ENCODE measurements around the gene NUMA1. TPM values are rescaled to one million over a fixed set of nuclear protein-coding genes. Genes with fewer than 3 reads are reported as not detected.

NUMA1 gene
- total and polyA plus RNA-seq, 2 of the 8 experiments (the other 6 are each of a cell fraction or from before 2014, with no cell fraction given) = 101 to 107 TPM

GRCh38 chr11:72083414-72083813, 3.1 kb upstream of the NUMA1 start (continued):
- TF ChIP-seq, protein P1, sequence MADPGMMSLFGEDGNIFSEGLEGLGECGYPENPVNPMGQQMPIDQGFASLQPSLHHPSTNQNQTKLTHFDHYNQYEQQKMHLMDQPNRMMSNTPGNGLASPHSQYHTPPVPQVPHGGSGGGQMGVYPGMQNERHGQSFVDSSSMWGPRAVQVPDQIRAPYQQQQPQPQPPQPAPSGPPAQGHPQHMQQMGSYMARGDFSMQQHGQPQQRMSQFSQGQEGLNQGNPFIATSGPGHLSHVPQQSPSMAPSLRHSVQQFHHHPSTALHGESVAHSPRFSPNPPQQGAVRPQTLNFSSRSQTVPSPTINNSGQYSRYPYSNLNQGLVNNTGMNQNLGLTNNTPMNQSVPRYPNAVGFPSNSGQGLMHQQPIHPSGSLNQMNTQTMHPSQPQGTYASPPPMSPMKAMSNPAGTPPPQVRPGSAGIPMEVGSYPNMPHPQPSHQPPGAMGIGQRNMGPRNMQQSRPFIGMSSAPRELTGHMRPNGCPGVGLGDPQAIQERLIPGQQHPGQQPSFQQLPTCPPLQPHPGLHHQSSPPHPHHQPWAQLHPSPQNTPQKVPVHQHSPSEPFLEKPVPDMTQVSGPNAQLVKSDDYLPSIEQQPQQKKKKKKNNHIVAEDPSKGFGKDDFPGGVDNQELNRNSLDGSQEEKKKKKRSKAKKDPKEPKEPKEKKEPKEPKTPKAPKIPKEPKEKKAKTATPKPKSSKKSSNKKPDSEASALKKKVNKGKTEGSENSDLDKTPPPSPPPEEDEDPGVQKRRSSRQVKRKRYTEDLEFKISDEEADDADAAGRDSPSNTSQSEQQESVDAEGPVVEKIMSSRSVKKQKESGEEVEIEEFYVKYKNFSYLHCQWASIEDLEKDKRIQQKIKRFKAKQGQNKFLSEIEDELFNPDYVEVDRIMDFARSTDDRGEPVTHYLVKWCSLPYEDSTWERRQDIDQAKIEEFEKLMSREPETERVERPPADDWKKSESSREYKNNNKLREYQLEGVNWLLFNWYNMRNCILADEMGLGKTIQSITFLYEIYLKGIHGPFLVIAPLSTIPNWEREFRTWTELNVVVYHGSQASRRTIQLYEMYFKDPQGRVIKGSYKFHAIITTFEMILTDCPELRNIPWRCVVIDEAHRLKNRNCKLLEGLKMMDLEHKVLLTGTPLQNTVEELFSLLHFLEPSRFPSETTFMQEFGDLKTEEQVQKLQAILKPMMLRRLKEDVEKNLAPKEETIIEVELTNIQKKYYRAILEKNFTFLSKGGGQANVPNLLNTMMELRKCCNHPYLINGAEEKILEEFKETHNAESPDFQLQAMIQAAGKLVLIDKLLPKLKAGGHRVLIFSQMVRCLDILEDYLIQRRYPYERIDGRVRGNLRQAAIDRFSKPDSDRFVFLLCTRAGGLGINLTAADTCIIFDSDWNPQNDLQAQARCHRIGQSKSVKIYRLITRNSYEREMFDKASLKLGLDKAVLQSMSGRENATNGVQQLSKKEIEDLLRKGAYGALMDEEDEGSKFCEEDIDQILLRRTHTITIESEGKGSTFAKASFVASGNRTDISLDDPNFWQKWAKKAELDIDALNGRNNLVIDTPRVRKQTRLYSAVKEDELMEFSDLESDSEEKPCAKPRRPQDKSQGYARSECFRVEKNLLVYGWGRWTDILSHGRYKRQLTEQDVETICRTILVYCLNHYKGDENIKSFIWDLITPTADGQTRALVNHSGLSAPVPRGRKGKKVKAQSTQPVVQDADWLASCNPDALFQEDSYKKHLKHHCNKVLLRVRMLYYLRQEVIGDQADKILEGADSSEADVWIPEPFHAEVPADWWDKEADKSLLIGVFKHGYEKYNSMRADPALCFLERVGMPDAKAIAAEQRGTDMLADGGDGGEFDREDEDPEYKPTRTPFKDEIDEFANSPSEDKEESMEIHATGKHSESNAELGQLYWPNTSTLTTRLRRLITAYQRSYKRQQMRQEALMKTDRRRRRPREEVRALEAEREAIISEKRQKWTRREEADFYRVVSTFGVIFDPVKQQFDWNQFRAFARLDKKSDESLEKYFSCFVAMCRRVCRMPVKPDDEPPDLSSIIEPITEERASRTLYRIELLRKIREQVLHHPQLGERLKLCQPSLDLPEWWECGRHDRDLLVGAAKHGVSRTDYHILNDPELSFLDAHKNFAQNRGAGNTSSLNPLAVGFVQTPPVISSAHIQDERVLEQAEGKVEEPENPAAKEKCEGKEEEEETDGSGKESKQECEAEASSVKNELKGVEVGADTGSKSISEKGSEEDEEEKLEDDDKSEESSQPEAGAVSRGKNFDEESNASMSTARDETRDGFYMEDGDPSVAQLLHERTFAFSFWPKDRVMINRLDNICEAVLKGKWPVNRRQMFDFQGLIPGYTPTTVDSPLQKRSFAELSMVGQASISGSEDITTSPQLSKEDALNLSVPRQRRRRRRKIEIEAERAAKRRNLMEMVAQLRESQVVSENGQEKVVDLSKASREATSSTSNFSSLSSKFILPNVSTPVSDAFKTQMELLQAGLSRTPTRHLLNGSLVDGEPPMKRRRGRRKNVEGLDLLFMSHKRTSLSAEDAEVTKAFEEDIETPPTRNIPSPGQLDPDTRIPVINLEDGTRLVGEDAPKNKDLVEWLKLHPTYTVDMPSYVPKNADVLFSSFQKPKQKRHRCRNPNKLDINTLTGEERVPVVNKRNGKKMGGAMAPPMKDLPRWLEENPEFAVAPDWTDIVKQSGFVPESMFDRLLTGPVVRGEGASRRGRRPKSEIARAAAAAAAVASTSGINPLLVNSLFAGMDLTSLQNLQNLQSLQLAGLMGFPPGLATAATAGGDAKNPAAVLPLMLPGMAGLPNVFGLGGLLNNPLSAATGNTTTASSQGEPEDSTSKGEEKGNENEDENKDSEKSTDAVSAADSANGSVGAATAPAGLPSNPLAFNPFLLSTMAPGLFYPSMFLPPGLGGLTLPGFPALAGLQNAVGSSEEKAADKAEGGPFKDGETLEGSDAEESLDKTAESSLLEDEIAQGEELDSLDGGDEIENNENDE (IDR thresholded peaks at IDR 0.05; ENCODE audit: insufficient replicate concordance, low read length) = no peak
- TF ChIP-seq SP4 (IDR thresholded peaks at IDR 0.05; ENCODE audit: low read length) = no peak
